SU-DHL-6 (cell line): ENCODE measurements around the gene ARFGAP3.

ENCODE experiments used
- EZH2phosphoT487 ChIP-seq: fragments of 200-600 bp; sonication (generic), shearing (Covaris generic); conservative IDR thresholded peaks from 2 replicates; pipeline ENCODE4 v1.6.1; 2018; ENCODE audit warnings: mild to moderate bottlenecking, antibody characterized with exemption, low read length, moderate library complexity, mixed read lengths
- TF ChIP-seq, protein P1 (sequence below): fragments of 200-600 bp; sonication (generic); IDR thresholded peaks from one replicate; pipeline ENCODE4 v1.5.1; 2017; ENCODE audit warnings: antibody characterized with exemption, mild to moderate bottlenecking, low read length, moderate library complexity; ENCODE audit not compliant: insufficient read depth, poor library complexity, severe bottlenecking

DNA sequence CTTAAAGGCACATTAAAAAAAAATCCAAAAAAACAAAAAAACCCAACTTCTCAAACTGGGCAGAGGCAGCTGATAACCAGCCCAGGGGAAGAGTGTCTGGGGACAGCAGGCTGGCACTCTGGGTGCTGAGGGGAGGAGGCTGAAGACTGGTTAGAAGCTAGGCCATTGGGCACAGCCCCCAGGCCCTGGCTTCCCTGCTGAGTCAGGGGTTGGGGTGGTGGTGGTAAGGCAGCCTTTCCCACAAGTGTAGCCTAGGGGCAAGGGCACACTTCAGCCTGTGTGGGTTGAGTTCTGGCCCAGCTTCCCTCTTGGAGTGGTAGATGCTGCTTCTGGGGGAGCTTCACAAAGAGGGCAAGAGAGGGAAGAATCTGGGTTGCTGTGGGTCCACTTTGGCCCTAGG lies 16.3 kb upstream of the ARFGAP3 start:
- TF ChIP-seq, protein P1, sequence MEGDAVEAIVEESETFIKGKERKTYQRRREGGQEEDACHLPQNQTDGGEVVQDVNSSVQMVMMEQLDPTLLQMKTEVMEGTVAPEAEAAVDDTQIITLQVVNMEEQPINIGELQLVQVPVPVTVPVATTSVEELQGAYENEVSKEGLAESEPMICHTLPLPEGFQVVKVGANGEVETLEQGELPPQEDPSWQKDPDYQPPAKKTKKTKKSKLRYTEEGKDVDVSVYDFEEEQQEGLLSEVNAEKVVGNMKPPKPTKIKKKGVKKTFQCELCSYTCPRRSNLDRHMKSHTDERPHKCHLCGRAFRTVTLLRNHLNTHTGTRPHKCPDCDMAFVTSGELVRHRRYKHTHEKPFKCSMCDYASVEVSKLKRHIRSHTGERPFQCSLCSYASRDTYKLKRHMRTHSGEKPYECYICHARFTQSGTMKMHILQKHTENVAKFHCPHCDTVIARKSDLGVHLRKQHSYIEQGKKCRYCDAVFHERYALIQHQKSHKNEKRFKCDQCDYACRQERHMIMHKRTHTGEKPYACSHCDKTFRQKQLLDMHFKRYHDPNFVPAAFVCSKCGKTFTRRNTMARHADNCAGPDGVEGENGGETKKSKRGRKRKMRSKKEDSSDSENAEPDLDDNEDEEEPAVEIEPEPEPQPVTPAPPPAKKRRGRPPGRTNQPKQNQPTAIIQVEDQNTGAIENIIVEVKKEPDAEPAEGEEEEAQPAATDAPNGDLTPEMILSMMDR, result no peak
- no peak for TF ChIP-seq EZH2phosphoT487
